Measurements from ENCODE around the gene AGPS. TPM values are rescaled to one million over a fixed set of nuclear protein-coding genes. Genes with fewer than 3 reads are reported as not detected.
A peak's percentile ranks its signal among the peaks of the same experiment; 100 is the strongest.

AGPS gene
- total and polyA plus RNA-seq, 2 donors (not counting 1 experiment from before 2014, with no cell fraction given) = 15.9 to 18.0 TPM

- Histone ChIP-seq H3K9ac (ENCODE audit: insufficient read depth, low read length) (peak overlapping the region; percentile 98), H3K79me2 (ENCODE audit: control insufficient read depth, insufficient read depth, low read length) (no peaks in the 10 kb centered on the region), H3K36me3 (ENCODE audit: control insufficient read depth, insufficient read depth, low read length) (no peaks in the 10 kb centered on the region), H3K27ac (ENCODE audit: insufficient read depth, low read length) (peak overlapping the region; percentile 99), H3K4me2 (ENCODE audit: extremely low read depth, insufficient read depth, low read length) (peak overlapping the region; percentile 88), H4K20me1 (ENCODE audit: control insufficient read depth, extremely low read depth, insufficient read depth, low read length) (no peaks in the 10 kb centered on the region), H3K4me3 (replicated peaks in 1 of 4; ENCODE audit: control extremely low read depth in 1 of 4, insufficient read depth in 1 of 4, low read depth in 3 of 4, low read length in 4 of 4) (peak overlapping the region; percentile 85 to 99 (median 96)), H3K9me3 (ENCODE audit: control insufficient read depth, insufficient read depth, low read depth, low read length) (no peaks in the 10 kb centered on the region), H2AFZ (ENCODE audit: low read length) (peak overlapping the region; percentile 99), H3K27me3 (ENCODE audit: control insufficient read depth, insufficient read depth, low read length) (no peaks in the 10 kb centered on the region), H3K4me1 (ENCODE audit: control insufficient read depth, extremely low read depth, insufficient read depth, low read length) (no peaks in the 10 kb centered on the region)
- TF ChIP-seq CTCF (conservative IDR thresholded peaks at IDR 0.05 in 1 of 2, IDR thresholded peaks at IDR 0.05 in 1 of 2; ENCODE audit: low read depth in 1 of 2, low read length in 2 of 2) = no peak
- no peak for TF ChIP-seq EZH2 (IDR thresholded peaks at IDR 0.05; ENCODE audit: low read length, missing control alignments)
- DNase-seq (ENCODE audit: low read depth in 2 of 2) = peak in 1 of 2 donors; percentile 32
Measured at GRCh38 chr2:177551989-177552421, 159.4 kb downstream of the AGPS start.

DNA sequence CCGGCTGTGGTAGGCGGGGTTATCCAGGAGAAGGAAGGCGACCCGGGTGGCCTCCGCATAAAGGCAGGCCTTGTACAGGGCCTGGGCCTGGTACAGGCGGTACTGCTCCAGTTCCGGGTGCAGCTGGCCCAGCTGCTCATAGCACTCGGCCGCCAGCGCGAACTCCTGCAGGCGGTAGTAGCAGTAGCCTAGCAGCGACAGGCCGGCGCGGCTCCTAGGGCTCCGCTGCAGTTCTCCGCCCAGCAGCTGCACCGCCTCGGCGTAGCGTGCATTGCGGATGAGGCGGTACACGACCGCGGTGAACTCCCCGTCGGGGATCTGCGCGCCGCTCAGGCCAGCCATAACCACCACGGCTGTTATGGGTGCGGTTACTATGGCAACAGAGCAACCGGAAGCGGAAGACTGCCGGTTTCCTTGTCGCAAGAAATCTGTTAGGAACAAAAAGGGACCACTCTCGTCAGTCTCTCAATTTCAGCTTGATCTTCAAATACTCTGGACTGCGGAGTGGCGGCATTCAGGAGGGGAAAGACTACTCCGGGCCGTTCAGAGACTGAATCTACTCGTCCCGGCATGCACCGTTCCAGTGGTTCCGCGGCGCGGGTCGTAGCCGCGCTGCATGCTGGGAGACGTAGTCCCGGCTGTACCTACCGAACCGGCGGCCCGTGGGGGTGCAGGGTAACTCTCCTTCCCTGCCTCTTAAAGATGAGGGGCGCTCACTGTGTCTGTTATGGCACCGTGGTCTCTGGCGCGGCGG, 160.0 kb downstream of the AGPS start:
- Histone ChIP-seq H3K4me2 (ENCODE audit: extremely low read depth, insufficient read depth, low read length) (peak overlapping the region; percentile 92), H3K27ac (ENCODE audit: insufficient read depth, low read length) (peak overlapping the region; percentile 99), H3K4me3 (replicated peaks in 1 of 4; ENCODE audit: control extremely low read depth in 1 of 4, insufficient read depth in 1 of 4, low read depth in 3 of 4, low read length in 4 of 4) (peak overlapping the region; percentile 85 to 99 (median 96)), H3K79me2 (ENCODE audit: control insufficient read depth, insufficient read depth, low read length) (no peaks in the 10 kb centered on the region), H3K27me3 (ENCODE audit: control insufficient read depth, insufficient read depth, low read length) (no peaks in the 10 kb centered on the region), H3K9me3 (ENCODE audit: control insufficient read depth, insufficient read depth, low read depth, low read length) (no peaks in the 10 kb centered on the region), H3K9ac (ENCODE audit: insufficient read depth, low read length) (peak overlapping the region; percentile 98), H3K4me1 (ENCODE audit: control insufficient read depth, extremely low read depth, insufficient read depth, low read length) (no peaks in the 10 kb centered on the region), H4K20me1 (ENCODE audit: control insufficient read depth, extremely low read depth, insufficient read depth, low read length) (no peaks in the 10 kb centered on the region), H2AFZ (ENCODE audit: low read length) (peak overlapping the region; percentile 99), H3K36me3 (ENCODE audit: control insufficient read depth, insufficient read depth, low read length) (no peaks in the 10 kb centered on the region)
- DNase-seq (ENCODE audit: low read depth in 2 of 2) = peak; percentile 89 to 91
- TF ChIP-seq CTCF (conservative IDR thresholded peaks at IDR 0.05 in 1 of 2, IDR thresholded peaks at IDR 0.05 in 1 of 2; ENCODE audit: low read depth in 1 of 2, low read length in 2 of 2) (no peak), EZH2 (IDR thresholded peaks at IDR 0.05; ENCODE audit: low read length, missing control alignments) (no peak)

- peak overlapping the region; percentile 99 for H2AFZ ChIP-seq (ENCODE audit: low read length)
- no peaks in the 10 kb centered on the region for H3K79me2 ChIP-seq (ENCODE audit: control insufficient read depth, insufficient read depth, low read length)
- no peaks in the 10 kb centered on the region for H3K27me3 ChIP-seq (ENCODE audit: control insufficient read depth, insufficient read depth, low read length)
- H3K9ac ChIP-seq (ENCODE audit: insufficient read depth, low read length) = peak overlapping the region; percentile 98
- H3K36me3 ChIP-seq (ENCODE audit: control insufficient read depth, insufficient read depth, low read length) = no peaks in the 10 kb centered on the region
- TF ChIP-seq EZH2 (IDR thresholded peaks at IDR 0.05; ENCODE audit: low read length, missing control alignments) (no peak), CTCF (conservative IDR thresholded peaks at IDR 0.05 in 1 of 2, IDR thresholded peaks at IDR 0.05 in 1 of 2; ENCODE audit: low read depth in 1 of 2, low read length in 2 of 2) (no peak)
- peak overlapping the region; percentile 92 for H3K4me2 ChIP-seq (ENCODE audit: extremely low read depth, insufficient read depth, low read length)
- no peaks in the 10 kb centered on the region for H4K20me1 ChIP-seq (ENCODE audit: control insufficient read depth, extremely low read depth, insufficient read depth, low read length)
- H3K9me3 ChIP-seq (ENCODE audit: control insufficient read depth, insufficient read depth, low read depth, low read length) = no peaks in the 10 kb centered on the region
- DNase-seq (ENCODE audit: low read depth in 2 of 2) = peak in 1 of 2 donors; percentile 44
- H3K4me1 ChIP-seq (ENCODE audit: control insufficient read depth, extremely low read depth, insufficient read depth, low read length) = no peaks in the 10 kb centered on the region
- peak overlapping the region; percentile 85 to 99 (median 96) for H3K4me3 ChIP-seq (replicated peaks in 1 of 4; ENCODE audit: control extremely low read depth in 1 of 4, insufficient read depth in 1 of 4, low read depth in 3 of 4, low read length in 4 of 4)
- H3K27ac ChIP-seq (ENCODE audit: insufficient read depth, low read length) = peak overlapping the region; percentile 99
Measured at GRCh38 chr2:177553176-177553884, 160.8 kb downstream of the AGPS start.
